HG02571 (cell line): ENCODE data around the gene MAST4.
"Not testable (repeated sequence)": the region's sequence is repeated elsewhere in the genome, so short reads cannot be mapped to it uniquely, and the experiment has no call there.

Source experiments
- ATAC-seq: cut with Tn5 transposase; IDR thresholded peaks from one replicate; pipeline ENCODE4 v1.9.1; 2021; ENCODE audit warnings: mild to moderate bottlenecking, moderate library complexity; ENCODE audit not compliant: unreplicated experiment

Gene MAST4

GRCh38 chr5:67102708-67103107, 506.5 kb downstream of the MAST4 start:
- no peak for ATAC-seq

GRCh38 chr5:67104859-67105258, 508.7 kb downstream of the MAST4 start:
- ATAC-seq, result no peak

GRCh38 chr5:67105270-67105669, 509.1 kb downstream of the MAST4 start:
- no peak for ATAC-seq

- no peak for ATAC-seq
These were observed 510.6 kb downstream of the MAST4 start for GRCh38 chr5:67106626-67107342.

GRCh38 chr5:67111779-67112178, 515.6 kb downstream of the MAST4 start:
- ATAC-seq, result no peak

- no peak for ATAC-seq
These were observed 519.1 kb downstream of the MAST4 start for GRCh38 chr5:67115246-67115645.

GRCh38 chr5:67115817-67116216, 519.6 kb downstream of the MAST4 start:
- ATAC-seq, result no peak

GRCh38 chr5:67118050-67118620, 521.9 kb downstream of the MAST4 start:
- no peak for ATAC-seq

- no peak for ATAC-seq
These were observed 522.8 kb downstream of the MAST4 start for GRCh38 chr5:67119010-67119409.

- no peak for ATAC-seq
These were observed 523.8 kb downstream of the MAST4 start for GRCh38 chr5:67120032-67120431.

- no peak for ATAC-seq
These were observed 527.6 kb downstream of the MAST4 start for GRCh38 chr5:67123819-67124218.

- ATAC-seq, result no peak
These were observed 528.4 kb downstream of the MAST4 start for GRCh38 chr5:67124556-67124955.

- not testable (repeated sequence) for ATAC-seq
These were observed 531.2 kb downstream of the MAST4 start for GRCh38 chr5:67127347-67127895.

- ATAC-seq, result no peak
These were observed 533.6 kb downstream of the MAST4 start for GRCh38 chr5:67129768-67130167.

GRCh38 chr5:67133217-67133616, 537.0 kb downstream of the MAST4 start:
- no peak for ATAC-seq

GRCh38 chr5:67133776-67134175, 537.6 kb downstream of the MAST4 start:
- no peak for ATAC-seq

GRCh38 chr5:67135381-67135984, 539.3 kb downstream of the MAST4 start:
- ATAC-seq, result no peak

- ATAC-seq, result no peak
These were observed 542.8 kb downstream of the MAST4 start for GRCh38 chr5:67139030-67139429.

- ATAC-seq, result no peak
These were observed 544.2 kb downstream of the MAST4 start for GRCh38 chr5:67140413-67140812.

- no peak for ATAC-seq
These were observed 545.5 kb downstream of the MAST4 start for GRCh38 chr5:67141644-67142043.

- ATAC-seq, result no peak
These were observed 546.6 kb downstream of the MAST4 start for GRCh38 chr5:67142816-67143215.

- ATAC-seq, result no peak
These were observed 547.4 kb downstream of the MAST4 start for GRCh38 chr5:67143549-67143948.
